ENCODE results near the gene CD276.

Gene CD276

DNA sequence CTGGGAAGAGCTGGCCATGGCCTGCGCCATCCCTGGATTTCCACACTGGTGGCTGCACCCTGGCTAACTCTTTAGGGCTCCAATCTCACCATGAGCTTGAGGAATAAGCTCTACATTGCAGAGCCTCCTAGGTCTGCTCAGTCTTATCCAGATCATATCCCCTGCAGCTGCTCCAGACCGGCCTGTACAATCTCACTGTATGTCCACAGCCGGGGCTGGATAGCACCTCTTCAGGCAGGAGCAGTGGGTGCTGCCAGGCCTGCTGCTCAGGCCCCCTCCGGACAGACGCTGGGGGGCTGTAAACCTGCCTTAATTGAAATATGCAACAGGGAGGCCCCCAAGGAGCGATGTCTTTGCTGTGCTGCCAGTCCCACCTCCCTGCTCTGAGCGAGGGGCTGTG lies 53.4 kb downstream of the CD276 start:
- DNase-seq (ENCODE audit: low read depth), result no peak
- TF ChIP-seq, protein P1, sequence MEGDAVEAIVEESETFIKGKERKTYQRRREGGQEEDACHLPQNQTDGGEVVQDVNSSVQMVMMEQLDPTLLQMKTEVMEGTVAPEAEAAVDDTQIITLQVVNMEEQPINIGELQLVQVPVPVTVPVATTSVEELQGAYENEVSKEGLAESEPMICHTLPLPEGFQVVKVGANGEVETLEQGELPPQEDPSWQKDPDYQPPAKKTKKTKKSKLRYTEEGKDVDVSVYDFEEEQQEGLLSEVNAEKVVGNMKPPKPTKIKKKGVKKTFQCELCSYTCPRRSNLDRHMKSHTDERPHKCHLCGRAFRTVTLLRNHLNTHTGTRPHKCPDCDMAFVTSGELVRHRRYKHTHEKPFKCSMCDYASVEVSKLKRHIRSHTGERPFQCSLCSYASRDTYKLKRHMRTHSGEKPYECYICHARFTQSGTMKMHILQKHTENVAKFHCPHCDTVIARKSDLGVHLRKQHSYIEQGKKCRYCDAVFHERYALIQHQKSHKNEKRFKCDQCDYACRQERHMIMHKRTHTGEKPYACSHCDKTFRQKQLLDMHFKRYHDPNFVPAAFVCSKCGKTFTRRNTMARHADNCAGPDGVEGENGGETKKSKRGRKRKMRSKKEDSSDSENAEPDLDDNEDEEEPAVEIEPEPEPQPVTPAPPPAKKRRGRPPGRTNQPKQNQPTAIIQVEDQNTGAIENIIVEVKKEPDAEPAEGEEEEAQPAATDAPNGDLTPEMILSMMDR (IDR thresholded peaks at IDR 0.05; ENCODE audit: low read depth, low read length, missing control alignments), result no peak
- H3K4me3 ChIP-seq (ENCODE audit: low read depth, low read length), result no peak overlapping the region

DNA sequence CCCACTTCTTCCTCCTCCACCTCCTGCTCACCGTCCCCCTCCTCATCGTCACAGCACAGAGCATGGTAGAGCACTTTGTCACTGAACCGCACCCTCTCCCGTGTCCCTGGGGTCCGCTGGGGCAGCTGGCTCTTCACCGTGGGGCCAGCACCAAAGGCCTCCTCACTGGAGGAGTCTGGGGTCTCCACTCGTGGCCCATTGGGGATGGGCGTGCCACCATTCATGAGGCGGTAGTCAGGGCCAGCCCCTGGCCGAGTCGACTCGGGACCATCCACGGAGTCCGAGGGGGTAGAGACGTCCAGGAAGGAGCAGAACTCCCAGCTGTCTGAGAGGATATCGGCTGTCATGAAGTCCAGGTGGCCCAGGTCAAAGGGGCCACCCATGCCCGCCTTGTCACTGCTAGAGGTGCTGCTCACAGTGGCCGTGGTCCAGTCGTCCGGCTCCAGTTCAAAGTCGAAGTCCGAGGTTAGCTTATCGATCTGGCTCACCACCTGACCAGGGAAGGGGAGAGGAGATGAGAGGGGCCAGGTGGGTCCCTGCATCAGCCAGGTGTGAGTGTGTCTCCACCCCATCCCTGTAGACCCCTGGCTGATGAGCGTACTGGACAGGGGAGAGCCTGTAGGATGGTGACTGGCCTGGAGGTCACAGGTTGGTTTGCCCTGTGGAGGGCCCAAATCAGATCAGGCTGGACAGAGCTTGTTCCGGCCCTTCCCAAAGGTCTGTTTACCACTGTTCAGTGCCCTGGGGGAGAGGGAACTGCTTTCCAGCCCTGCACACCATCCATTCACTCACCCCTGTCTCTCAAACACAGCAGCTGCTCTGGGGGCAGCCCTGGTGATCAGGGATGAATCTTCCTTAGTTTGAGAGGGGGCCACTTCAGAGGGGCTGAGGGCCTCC lies 56.2 kb downstream of the CD276 start:
- TF ChIP-seq, protein P1 (IDR thresholded peaks at IDR 0.05; ENCODE audit: low read depth, low read length, missing control alignments), result no peak
- DNase-seq (ENCODE audit: low read depth), result no peak
- no peak overlapping the region for H3K4me3 ChIP-seq (ENCODE audit: low read depth, low read length)

DNA sequence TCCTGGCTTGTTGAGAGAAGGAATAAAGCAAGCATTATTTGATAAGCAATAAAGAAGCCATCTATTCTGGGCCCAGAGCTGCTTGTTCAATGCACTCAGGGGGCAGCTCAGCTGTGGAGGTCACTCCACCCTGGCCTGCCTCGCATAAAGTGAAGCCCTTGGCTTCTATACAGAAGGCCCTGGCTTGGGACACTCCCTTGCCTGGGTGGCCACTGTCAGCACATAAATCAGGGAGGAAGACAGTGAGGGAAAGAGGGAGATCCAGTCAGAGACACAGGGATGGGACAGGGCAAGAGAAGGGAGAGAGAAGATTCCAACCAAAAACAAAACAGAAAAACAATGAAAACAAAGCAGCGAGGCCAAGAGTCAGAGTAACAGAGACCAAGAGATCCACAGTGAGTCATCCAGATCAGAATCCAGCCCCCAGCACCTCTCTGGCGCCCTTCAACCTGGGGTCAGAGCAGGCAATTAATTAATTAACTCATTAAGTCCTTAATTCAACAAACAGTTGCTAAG lies 57.2 kb downstream of the CD276 start:
- DNase-seq (ENCODE audit: low read depth), result no peak
- TF ChIP-seq, protein P1 (IDR thresholded peaks at IDR 0.05; ENCODE audit: low read depth, low read length, missing control alignments), result no peak
- H3K4me3 ChIP-seq (ENCODE audit: low read depth, low read length), result no peak overlapping the region

DNA sequence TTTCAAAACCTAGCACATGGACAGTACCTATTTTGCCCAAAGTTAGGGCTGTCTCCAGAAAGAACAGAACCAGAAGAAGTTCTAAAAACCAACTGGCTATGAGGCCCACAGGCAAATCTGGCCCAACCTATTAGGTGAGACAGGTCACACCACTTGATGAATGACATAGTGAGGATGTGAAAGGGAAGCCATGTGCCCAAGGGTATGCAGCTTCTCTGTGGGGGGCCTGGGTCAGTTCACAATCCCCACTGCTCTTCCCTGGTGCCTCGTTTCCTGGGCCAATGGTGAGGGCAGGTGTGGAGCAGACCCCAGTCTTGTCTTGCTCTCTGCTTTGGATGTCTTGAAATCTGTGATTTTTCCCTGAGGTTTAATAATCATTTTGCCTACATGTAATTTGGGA lies 60.1 kb downstream of the CD276 start:
- no peak for DNase-seq (ENCODE audit: low read depth)
- TF ChIP-seq, protein P1 (IDR thresholded peaks at IDR 0.05; ENCODE audit: low read depth, low read length, missing control alignments), result no peak
- H3K4me3 ChIP-seq (ENCODE audit: low read depth, low read length), result no peak overlapping the region

DNA sequence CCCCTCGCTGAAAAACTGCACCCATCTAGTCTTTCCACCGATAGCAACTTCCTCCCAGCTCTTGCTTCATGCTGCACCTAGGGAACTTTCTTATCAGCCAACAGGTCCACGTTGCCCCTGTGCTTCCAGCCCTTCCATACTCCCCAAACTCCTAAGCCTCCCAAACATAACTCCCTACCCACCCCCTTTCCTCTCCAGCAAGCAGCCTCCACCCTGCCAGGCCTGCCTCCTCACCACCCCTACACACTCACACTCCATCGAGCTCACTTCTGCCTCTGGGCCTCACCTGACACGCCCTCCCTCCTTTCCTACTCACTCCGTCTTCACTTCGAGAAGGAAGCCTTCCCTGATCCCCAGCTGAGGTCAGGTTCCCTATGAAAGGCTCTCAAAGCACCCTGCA lies 60.9 kb downstream of the CD276 start:
- no peak overlapping the region for H3K4me3 ChIP-seq (ENCODE audit: low read depth, low read length)
- no peak for DNase-seq (ENCODE audit: low read depth)
- TF ChIP-seq, protein P1 (IDR thresholded peaks at IDR 0.05; ENCODE audit: low read depth, low read length, missing control alignments), result no peak

DNA sequence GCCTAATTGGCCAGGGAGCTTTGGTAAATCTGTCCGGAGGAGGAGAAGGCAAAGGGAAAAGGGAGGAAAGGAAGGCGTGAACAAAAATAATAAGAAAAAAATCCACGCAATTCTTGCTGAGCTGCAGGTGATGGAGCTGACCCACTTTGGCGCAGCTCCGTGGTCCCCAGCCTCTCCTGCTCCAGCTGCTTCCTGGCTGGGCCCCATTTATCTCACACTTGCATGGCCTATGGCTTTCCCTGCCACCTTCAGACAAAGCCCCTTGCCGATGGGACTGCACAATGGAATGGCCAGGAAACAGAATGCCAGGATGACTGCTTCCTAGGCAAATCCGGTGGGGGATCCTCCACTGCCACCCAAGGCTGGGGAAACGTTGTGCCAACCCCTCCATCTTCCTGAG lies 62.1 kb downstream of the CD276 start:
- TF ChIP-seq, protein P1 (IDR thresholded peaks at IDR 0.05; ENCODE audit: low read depth, low read length, missing control alignments), result no peak
- H3K4me3 ChIP-seq (ENCODE audit: low read depth, low read length), result no peak overlapping the region
- no peak for DNase-seq (ENCODE audit: low read depth)
